IPS-20b (cell line): ENCODE results near the gene GALNT10.

Experiments
- H3K27ac ChIP-seq: one replicate; pipeline ENCODE4 v1.5.1; 2013; ENCODE audit warnings: low read length
- H3K27me3 ChIP-seq: 2 replicates; pipeline ENCODE4 v1.6.1; 2013; ENCODE audit warnings: mild to moderate bottlenecking, low read length, inconsistent platforms; ENCODE audit not compliant: insufficient read depth
- H3K36me3 ChIP-seq: 2 replicates; pipeline ENCODE4 v1.6.1; 2013; ENCODE audit warnings: low read depth, mild to moderate bottlenecking, inconsistent platforms, low read length, moderate library complexity; ENCODE audit not compliant: insufficient read depth
- H3K4me1 ChIP-seq: 2 replicates; pipeline ENCODE4 v1.6.1; 2013; ENCODE audit warnings: mild to moderate bottlenecking, control low read depth, inconsistent platforms, low read length, moderate library complexity; ENCODE audit not compliant: insufficient read depth
- H3K4me3 ChIP-seq: 2 replicates; pipeline ENCODE4 v1.5.1; 2013; ENCODE audit warnings: mild to moderate bottlenecking, low read length, inconsistent platforms
- H3K9ac ChIP-seq: 2 replicates; pipeline ENCODE4 v1.6.1; 2013; ENCODE audit warnings: low read depth, mild to moderate bottlenecking, inconsistent platforms, low read length, moderate library complexity
- H3K9me3 ChIP-seq: 2 replicates; pipeline ENCODE4 v1.6.1; 2013; ENCODE audit warnings: mild to moderate bottlenecking, low read depth, low read length, inconsistent platforms; ENCODE audit not compliant: insufficient read depth

The GALNT10 gene

DNA sequence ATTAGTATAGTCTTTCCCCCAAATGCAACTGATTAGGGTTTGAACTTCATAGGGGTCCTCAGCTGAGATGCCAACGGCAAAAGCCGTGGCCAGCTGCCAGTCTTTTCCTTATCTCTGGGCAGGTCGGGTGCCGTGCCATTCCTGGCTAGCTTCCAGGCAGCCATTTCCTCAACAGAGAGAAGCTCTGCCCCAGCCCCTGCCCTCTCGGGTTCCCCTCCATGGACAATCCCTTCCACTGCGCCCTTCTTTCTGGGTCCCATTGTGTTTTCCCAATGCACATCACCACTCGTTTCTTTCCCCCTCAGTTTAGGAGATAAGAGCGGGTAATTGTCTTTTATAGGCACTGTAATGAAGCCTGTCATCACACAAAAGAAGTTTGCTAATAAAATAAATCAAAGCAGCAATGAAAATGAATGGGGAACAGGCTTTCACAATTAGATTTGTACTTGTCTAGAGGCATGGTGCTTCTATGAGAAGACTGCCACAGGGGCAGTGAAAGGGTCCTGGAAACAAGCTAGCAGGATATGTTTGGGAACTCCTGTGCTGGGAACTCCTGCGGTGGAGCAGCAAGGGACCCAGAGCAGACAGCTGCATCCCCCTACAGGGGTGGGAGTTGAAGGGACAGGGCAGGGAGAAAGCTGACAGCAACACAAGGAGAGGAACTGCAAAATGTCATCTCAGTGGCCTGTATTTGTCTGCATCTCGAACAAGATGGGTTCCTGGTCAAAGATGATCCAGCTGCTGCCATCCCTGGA, 207.3 kb downstream of the GALNT10 start:
- no peaks in the 10 kb centered on the region for H3K9me3 ChIP-seq

DNA sequence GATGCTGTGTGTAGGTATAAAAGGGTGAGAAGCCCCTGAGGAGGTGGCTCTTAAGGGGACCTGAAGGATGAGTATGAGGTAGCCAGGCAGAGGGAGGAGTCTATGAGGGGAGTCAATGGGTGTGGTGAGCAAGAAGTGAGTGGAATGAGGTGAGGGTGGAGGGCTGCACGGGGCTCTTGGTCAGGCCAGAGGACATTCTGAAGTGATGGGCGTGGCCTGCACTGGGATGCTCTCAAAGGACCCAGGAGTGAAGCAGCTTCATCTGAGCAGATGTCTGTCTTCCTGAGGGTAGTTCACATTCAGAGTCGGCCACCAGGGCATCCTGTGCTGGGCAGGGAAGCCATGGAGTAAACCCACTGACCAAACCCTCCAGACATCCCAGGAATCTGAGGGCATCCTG, 210.1 kb downstream of the GALNT10 start:
- H3K4me3 ChIP-seq = no peak overlapping the region
- no peak overlapping the region for H3K27ac ChIP-seq
- no peaks in the 10 kb centered on the region for H3K27me3 ChIP-seq
- no peak overlapping the region for H3K9ac ChIP-seq
- H3K9me3 ChIP-seq = no peaks in the 10 kb centered on the region
- H3K4me1 ChIP-seq = peaks cover 4% of the 10 kb centered on the region; the same call in 1 of the 2 replicates
- no peaks in the 10 kb centered on the region for H3K36me3 ChIP-seq

More for the DNA sequence above, 207.3 kb downstream of the GALNT10 start:
- Histone ChIP-seq H3K27ac (no peak overlapping the region), H3K9ac (no peak overlapping the region), H3K36me3 (no peaks in the 10 kb centered on the region), H3K4me3 (no peak overlapping the region), H3K4me1 (peaks cover 4% of the 10 kb centered on the region; the same call in 1 of the 2 replicates), H3K27me3 (no peaks in the 10 kb centered on the region)

DNA sequence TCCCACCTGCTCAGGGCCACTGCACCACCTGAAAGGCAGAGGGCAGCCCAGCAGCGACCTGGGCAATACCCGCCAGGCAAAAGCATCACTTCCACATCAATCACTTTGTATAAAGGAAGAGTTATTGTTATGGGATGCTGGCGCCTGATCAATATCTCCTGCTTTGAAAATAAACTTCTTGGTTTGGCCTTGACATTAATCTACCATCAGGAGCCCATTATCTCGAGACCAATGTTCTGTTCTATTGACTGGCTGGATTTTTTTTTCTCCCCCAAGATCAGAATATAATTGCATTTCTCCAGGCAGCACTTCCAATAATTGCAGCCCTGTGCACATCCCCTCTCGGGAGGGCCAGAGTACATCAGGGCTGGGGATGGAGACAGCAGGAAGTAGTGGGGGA, 210.8 kb downstream of the GALNT10 start:
- H3K36me3 ChIP-seq = no peaks in the 10 kb centered on the region
- H3K9me3 ChIP-seq = no peaks in the 10 kb centered on the region
- H3K4me1 ChIP-seq = peaks cover under 1% of the 10 kb centered on the region; the same call in 1 of the 2 replicates
- no peaks in the 10 kb centered on the region for H3K27me3 ChIP-seq
- H3K27ac ChIP-seq = no peak overlapping the region
- H3K4me3 ChIP-seq = no peak overlapping the region
- no peak overlapping the region for H3K9ac ChIP-seq

DNA sequence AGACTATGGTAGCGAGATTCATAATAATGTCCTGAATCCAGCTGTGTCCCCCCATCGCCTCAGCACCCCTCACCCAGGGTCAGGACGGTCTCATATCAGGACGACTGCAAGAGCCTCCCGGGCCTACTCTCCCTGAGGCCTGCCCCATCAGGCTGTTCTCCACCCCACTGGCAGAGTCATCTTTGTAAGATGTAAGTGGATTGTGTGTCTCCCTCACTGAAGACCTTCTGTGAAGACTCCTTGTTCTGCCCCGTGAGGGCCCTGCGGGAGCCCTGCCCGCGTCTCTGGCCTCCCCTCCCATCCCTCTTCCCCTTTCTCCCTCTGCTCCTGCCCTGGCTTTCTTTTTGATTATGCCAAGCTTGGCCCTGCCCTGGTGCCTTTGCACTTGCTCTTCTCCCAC, 211.4 kb downstream of the GALNT10 start:
- Histone ChIP-seq H3K9me3 (no peaks in the 10 kb centered on the region), H3K27me3 (no peaks in the 10 kb centered on the region), H3K4me3 (no peak overlapping the region), H3K27ac (no peak overlapping the region), H3K9ac (no peak overlapping the region), H3K4me1 (no peaks in the 10 kb centered on the region; the same call in 1 of the 2 replicates), H3K36me3 (no peaks in the 10 kb centered on the region)

DNA sequence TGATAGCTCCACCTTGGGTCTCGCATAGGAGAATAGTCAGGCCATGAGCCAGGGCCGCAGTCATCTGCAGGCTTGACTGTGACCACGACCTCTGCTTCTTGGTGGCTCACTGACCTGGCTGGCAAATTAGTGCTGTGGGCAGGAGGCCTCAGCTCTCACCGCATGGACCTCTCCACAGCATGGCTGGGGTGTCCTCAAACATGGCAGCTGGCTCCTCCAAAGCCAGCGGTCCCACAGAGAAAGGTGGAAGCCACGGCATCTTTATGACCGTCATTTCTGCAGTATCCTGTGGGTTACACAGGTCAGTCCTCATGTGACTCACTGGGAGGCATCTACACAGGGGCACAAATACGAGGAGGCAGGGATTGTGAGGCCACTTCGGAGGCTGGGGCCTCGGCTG, 212.1 kb downstream of the GALNT10 start:
- Histone ChIP-seq H3K36me3 (no peaks in the 10 kb centered on the region), H3K27ac (no peak overlapping the region), H3K9ac (no peak overlapping the region), H3K9me3 (no peaks in the 10 kb centered on the region), H3K4me3 (no peak overlapping the region), H3K4me1 (no peaks in the 10 kb centered on the region; the same call in 1 of the 2 replicates), H3K27me3 (no peaks in the 10 kb centered on the region)

DNA sequence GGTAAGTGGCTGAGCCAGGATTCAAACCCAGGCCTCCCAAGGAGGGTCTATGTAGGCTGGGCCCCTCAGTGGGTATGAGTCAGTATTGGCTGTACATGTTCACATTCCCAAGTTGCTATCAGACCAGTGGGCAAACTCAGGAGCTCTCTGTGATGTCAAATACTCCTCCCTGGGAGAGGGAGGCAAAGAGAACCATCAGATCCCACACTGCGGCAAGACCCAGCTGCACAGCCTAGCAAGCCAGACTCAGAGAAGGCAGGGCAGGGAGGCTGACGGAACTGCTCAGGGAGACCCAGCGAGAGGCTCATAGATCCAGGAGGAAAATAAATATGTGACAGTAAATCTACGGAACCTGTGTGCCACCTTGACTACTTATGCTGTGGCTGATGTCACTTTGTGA, 212.7 kb downstream of the GALNT10 start:
- Histone ChIP-seq H3K27me3 (no peaks in the 10 kb centered on the region), H3K4me1 (no peaks in the 10 kb centered on the region; the same call in 1 of the 2 replicates), H3K9me3 (no peaks in the 10 kb centered on the region), H3K4me3 (no peak overlapping the region), H3K36me3 (no peaks in the 10 kb centered on the region), H3K9ac (no peak overlapping the region), H3K27ac (no peak overlapping the region)

DNA sequence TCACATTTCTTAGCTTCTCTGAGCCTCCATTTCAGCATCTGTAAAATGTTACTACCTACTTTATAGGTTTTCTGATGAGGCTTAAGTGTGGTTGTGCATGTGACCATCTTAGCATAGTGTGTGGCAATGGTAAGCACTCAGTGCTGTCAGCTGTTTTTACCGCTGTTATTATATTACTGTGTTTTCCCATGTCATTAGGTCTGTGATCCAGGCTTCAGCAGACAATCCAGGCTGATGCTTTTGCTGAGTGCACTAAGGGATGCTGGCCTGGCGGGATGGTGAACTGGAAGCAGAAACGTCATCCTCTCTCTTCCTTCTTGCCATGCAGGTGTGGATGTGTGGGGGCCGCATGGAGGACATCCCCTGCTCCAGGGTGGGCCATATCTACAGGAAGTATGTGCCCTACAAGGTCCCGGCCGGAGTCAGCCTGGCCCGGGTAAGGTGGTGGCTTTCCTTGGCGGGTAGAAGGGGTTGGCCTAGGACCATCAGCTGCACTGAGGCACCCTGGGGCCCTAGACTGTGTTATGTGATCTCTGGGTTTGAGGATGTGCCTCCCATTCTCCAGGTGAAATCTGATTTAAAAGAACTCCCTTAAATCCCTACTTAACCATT, 213.3 kb downstream of the GALNT10 start:
- H3K9me3 ChIP-seq = no peaks in the 10 kb centered on the region
- no peak overlapping the region for H3K4me3 ChIP-seq
- H3K4me1 ChIP-seq = no peaks in the 10 kb centered on the region; the same call in 1 of the 2 replicates
- H3K9ac ChIP-seq = no peak overlapping the region
- no peaks in the 10 kb centered on the region for H3K27me3 ChIP-seq
- H3K36me3 ChIP-seq = no peaks in the 10 kb centered on the region
- H3K27ac ChIP-seq = no peak overlapping the region

DNA sequence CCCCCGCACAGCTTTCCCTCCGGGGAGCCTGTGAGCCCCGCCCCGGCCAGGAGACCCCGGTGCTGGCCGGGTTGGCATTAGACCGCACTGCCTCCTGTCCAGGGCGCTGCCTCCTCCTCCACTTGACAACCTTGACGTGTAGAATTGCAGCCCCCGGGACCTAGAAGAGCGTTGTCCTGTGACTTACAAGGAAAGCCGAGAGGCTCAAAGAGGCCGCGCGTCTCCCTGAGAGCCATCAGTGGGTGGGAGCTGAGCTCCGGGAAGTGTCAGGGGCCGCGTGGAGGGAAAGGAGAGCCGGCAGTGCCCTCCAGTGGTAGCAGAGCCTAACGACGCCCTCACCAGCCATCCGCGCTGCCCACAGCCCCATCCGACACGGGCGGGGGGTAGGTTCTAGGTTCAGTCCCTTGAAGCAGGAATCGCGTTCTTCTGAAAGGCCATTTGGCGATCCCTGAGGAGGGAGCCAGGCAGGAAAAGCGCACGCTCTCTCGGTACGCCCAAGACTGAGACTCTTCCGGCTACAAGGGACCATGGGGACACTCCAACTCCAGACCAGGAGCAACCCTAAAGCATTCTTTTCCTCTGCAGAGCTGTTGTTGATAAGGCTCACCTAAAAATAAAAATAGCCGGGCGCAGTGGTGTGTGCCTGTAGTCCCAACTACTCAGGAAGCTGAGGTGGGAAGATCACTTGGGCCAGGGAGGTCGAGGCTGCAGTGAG, 214.7 kb downstream of the GALNT10 start:
- Histone ChIP-seq H3K9me3 (no peaks in the 10 kb centered on the region), H3K4me1 (no peaks in the 10 kb centered on the region; the same call in 1 of the 2 replicates), H3K27ac (no peak overlapping the region), H3K27me3 (no peaks in the 10 kb centered on the region), H3K36me3 (no peaks in the 10 kb centered on the region), H3K4me3 (peak overlapping the region; percentile 52; the same call in 1 of the 2 replicates), H3K9ac (no peak overlapping the region)

DNA sequence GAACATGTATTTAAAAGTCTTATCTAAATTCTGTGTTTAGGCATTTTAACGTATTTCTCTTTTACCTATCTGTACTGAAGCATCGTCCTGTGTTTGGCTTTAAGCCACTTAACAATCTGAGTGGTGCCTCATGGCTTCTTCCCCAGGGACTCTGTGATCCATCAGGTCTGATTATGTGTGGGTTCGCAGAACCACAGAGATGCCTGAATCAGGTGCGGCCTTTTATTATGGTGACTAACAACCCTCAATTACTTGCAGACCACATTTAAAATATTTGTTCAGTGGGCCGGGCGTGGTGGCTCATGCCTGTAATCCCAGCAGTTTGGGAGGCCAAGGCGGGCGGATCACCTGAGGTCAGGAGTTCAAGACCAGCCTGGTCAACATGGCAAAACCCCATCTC, 215.7 kb downstream of the GALNT10 start:
- no peak overlapping the region for H3K9ac ChIP-seq
- H3K36me3 ChIP-seq = no peaks in the 10 kb centered on the region
- no peaks in the 10 kb centered on the region; the same call in 1 of the 2 replicates for H3K4me1 ChIP-seq
- H3K27ac ChIP-seq = no peak overlapping the region
- no peaks in the 10 kb centered on the region for H3K27me3 ChIP-seq
- no peaks in the 10 kb centered on the region for H3K9me3 ChIP-seq
- H3K4me3 ChIP-seq = no peak overlapping the region

DNA sequence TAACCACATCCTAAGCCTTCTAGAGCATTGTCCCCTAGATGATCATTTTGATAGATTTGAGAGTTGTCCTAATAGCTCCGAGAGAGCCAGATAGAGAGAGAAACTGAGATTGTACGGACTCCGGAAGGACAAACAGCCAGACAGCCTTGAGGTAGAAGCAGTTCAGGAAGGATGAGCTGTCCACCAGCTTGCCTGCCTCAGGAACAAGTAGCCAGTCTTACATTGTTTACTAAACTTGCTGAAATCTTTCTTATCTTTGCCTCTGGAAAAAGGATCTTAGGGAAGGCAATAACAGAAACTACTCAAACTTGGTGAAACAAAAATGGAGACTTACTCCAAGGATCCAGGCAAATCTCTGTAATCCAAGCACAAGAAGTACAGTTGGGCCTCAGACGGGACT, 216.3 kb downstream of the GALNT10 start:
- H3K4me3 ChIP-seq = no peak overlapping the region
- H3K9ac ChIP-seq = no peak overlapping the region
- H3K9me3 ChIP-seq = no peaks in the 10 kb centered on the region
- H3K27me3 ChIP-seq = no peaks in the 10 kb centered on the region
- H3K4me1 ChIP-seq = no peaks in the 10 kb centered on the region; the same call in 1 of the 2 replicates
- H3K27ac ChIP-seq = no peak overlapping the region
- H3K36me3 ChIP-seq = no peaks in the 10 kb centered on the region

DNA sequence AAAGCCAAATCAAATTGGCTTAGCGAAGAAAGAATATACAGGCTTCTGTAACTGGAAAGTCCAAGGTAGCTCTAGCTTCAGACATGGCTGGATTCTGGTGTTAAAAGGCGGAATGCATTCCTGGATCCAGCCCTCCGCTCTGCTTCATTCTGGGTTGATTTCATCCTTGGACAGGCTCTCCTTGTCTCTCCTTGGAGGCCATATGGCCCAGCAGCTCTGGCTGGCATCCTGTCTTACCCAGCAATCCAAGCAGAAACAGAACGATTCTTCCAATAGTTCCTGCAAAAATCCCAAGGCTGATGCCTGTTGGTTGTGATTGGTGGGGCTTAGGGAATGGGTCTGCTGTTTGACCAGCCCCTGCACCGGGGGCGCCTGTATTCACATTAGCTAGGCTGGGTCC, 218.3 kb downstream of the GALNT10 start:
- H3K27ac ChIP-seq = no peak overlapping the region
- H3K9me3 ChIP-seq = no peaks in the 10 kb centered on the region
- H3K9ac ChIP-seq = no peak overlapping the region
- H3K27me3 ChIP-seq = no peaks in the 10 kb centered on the region
- no peaks in the 10 kb centered on the region; the same call in 1 of the 2 replicates for H3K4me1 ChIP-seq
- H3K4me3 ChIP-seq = no peak overlapping the region
- H3K36me3 ChIP-seq = no peaks in the 10 kb centered on the region
